GM12872 (cell line): ENCODE results near the gene ITGB8.

Experiments
- TF ChIP-seq, protein P1 (sequence below): IDR thresholded peaks from 3 replicates; pipeline ENCODE4 v1.5.1; 2011; ENCODE audit warnings: low read depth, mild to moderate bottlenecking, low read length, moderate library complexity; ENCODE audit not compliant: insufficient read depth

Gene ITGB8

DNA sequence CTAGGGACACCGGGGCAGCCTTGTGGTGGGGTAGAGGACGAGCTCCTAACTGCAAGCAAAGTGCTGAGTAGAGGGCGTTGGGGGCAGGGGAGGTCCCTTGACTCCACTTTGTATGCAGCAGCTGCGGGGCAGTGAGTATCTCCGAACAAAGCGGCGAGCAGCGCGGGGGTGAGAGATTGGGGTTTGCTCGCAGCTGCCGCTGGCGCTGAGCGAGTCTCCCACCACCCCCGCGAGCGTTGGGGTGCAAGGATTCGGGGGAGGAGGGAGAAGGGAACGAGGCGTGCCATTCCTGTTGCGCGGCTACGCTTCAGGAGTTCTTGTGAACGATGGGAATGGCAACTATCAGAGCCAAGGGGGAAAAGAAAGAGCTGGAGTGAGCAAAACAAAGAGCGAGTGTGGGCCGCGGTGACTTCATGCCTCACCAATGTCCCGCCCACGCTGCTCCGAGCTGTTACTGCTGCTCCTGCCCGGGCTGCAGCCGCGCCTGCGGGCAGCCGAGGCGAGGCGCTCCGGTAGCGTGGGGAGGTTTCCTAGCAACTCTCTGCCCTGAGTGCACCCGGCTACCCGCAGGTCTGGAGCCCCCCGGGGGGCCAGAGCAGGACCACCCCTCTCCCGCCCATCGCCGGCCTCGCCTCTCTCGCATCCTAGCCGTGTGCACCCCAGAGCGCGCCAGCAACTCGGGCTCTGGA lies at the start of gene ITGB8:
TSS of gene ITGB8 (plus strand) at position 662 of the 689 bp plus-strand sequence. CDS start 907 bp downstream, outside the sequence.
- TF ChIP-seq, protein P1, sequence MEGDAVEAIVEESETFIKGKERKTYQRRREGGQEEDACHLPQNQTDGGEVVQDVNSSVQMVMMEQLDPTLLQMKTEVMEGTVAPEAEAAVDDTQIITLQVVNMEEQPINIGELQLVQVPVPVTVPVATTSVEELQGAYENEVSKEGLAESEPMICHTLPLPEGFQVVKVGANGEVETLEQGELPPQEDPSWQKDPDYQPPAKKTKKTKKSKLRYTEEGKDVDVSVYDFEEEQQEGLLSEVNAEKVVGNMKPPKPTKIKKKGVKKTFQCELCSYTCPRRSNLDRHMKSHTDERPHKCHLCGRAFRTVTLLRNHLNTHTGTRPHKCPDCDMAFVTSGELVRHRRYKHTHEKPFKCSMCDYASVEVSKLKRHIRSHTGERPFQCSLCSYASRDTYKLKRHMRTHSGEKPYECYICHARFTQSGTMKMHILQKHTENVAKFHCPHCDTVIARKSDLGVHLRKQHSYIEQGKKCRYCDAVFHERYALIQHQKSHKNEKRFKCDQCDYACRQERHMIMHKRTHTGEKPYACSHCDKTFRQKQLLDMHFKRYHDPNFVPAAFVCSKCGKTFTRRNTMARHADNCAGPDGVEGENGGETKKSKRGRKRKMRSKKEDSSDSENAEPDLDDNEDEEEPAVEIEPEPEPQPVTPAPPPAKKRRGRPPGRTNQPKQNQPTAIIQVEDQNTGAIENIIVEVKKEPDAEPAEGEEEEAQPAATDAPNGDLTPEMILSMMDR, result no peak

DNA sequence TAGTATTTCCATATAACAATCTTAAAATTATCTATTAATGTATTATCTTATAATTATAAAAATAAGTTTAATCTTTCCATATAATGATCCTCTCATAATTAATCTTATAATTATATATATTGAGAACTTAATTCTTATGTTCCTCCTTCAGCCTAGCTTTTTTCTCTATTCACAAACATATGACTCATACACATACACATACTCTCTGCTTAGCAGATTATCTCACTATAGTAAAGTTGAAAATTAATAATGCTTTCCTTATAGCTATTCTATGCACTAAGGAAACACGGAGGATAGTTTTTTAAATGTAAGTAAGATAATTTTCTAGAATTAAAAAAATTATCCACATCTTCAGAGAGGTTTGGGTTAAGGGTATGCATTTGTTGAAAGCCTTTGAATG lies 47.7 kb upstream of the ITGB8 start:
- TF ChIP-seq, protein P1, result no peak

DNA sequence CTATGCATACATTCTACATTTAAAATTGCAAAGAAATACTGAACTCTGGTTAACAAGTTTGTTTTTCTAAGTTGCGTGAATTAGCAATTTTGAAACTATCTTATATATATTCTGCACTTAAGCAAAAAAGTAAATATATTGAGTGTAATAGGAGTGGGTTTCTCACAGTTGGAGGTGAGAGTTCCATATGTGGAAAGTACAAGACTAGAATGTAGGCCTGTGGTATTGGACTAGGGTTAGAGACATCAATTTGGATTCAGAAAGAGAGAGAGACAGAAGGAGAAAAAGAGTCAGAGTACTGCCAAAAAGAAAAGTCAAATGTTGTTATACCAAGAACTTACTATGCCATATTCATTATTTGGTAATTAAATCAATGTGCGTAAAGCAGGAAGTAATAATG lies 47.3 kb upstream of the ITGB8 start:
- TF ChIP-seq, protein P1, result no peak

DNA sequence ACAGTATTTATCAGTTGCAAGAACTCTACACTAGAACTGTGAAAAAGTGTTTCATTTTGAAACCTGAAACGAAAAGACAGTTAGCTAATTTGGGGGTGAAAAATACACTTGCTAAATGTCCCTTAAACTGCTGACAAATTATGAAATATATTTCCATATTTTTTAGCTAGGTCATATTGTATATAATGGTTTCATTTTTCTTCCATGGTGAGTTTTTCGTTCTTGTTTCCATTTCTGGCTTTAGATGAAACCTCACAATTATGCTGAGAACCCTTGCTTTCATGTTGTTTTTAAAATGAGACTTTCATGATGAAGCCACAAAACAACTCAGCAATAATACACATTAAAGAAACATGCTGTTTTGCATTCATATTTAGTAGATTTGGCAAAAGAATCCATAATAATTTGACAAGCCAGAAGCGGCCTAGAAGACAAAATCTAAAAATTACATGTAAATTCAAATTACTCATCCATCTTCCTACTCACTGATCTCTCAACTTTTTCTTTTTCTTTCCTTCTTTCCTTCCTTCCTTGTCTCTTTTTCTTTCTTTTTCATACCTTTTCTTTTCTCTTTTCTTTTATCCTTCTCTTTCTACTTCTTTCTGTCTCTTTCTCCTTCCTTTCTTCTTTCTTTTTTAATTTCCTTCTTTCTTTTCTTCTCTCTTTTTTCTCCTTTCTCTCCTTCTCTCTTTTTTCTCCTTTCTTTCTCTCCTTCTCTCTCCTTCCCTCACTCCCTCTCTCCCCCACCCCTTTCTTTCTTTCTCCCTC lies 46.5 kb upstream of the ITGB8 start:
- TF ChIP-seq, protein P1, result no peak

DNA sequence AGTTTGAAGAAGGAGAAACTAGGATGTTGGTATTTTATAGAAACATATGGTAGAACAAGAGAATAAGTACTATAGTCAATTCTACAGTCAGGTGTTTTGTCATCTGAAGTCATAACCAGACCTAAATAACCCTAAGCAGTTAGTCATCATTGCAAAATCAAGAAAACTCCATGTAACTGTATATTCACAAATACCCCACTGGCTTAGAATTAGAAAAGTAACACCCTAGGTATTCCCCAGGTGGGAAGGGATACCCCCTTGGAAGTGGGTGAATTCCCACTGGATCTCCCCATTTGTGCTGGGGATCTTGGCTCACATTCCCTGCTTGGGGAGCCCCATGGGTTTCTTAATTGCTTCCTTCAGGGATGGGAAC lies 45.9 kb upstream of the ITGB8 start:
- TF ChIP-seq, protein P1, result no peak

DNA sequence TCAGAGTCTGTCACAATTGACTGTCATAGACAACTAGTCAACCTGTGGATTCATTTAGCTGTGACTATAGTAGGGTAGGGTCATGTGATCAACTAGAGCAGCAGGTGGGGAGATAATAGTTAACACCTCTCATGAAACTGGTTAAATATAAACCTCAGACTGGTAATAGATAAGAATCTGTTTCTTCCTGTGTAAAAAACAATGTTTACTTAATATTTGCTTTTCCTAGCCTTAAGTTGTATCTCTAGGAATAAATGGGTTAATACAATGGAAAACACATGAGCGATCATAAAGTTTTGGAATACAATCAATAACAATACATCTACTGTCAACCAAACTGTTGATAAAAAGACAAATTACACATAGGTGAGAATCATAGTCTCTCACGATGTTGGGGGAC lies 43.4 kb upstream of the ITGB8 start:
- TF ChIP-seq, protein P1, result no peak

DNA sequence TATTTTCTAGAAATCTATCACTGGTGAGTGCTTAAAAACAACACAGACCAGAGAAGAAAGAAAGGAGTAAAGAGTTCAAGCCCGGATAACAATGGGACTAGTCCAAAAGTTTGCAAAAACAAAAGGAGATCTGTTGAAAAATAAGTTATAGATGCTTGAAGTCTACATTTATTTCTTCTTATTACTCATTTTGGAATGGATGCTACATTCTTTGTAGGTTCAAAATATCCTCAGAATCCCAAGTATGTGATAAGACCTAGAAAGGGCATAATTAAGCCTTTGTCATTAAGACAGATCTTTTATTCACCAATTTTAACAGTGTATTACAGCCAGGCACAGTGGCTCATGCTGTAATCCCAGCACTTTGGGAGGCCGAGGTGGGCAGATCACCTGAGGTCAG lies 42.7 kb upstream of the ITGB8 start:
- TF ChIP-seq, protein P1, result no peak
